D721Med (cell line): ENCODE data around the gene PRPF6.

Experiments used
- DNase-seq: peaks from one replicate; pipeline ENCODE4 v3.0.0; 2011; ENCODE audit warnings: low spot score; ENCODE audit not compliant: insufficient read length
- FAIRE-seq: peaks from 2 replicates; lab custom pipeline; 2011; peaks lifted over from hg19 to GRCh38; lab: Jason Lieb, UNC
- TF ChIP-seq, protein P1 (sequence below): IDR thresholded peaks from 2 replicates; pipeline ENCODE4 v1.5.1; 2012; ENCODE audit warnings: mild to moderate bottlenecking, control low read depth; ENCODE audit not compliant: insufficient read depth; ENCODE audit errors: missing control alignments

Gene PRPF6

DNA sequence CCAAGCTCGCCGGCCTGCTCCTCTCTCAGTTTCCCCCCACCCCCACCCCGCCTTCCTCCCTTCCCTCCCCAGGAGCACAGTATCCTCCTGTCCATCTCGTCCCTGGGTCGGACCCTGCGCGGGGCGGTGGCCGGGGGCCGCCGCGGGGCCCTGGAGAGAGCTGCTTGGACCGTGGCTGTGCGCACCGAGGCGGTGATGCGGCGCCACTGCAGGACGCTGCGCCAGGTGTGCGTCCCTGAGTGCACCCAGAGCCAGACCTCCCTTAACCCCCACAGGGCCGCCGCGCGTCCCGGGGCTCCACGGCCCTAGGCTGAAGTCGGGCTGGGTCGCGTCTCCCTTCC is 57.3 kb downstream of the PRPF6 start:
- FAIRE-seq (no peak), DNase-seq (no peak)
- TF ChIP-seq, protein P1, sequence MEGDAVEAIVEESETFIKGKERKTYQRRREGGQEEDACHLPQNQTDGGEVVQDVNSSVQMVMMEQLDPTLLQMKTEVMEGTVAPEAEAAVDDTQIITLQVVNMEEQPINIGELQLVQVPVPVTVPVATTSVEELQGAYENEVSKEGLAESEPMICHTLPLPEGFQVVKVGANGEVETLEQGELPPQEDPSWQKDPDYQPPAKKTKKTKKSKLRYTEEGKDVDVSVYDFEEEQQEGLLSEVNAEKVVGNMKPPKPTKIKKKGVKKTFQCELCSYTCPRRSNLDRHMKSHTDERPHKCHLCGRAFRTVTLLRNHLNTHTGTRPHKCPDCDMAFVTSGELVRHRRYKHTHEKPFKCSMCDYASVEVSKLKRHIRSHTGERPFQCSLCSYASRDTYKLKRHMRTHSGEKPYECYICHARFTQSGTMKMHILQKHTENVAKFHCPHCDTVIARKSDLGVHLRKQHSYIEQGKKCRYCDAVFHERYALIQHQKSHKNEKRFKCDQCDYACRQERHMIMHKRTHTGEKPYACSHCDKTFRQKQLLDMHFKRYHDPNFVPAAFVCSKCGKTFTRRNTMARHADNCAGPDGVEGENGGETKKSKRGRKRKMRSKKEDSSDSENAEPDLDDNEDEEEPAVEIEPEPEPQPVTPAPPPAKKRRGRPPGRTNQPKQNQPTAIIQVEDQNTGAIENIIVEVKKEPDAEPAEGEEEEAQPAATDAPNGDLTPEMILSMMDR, result no peak

DNA sequence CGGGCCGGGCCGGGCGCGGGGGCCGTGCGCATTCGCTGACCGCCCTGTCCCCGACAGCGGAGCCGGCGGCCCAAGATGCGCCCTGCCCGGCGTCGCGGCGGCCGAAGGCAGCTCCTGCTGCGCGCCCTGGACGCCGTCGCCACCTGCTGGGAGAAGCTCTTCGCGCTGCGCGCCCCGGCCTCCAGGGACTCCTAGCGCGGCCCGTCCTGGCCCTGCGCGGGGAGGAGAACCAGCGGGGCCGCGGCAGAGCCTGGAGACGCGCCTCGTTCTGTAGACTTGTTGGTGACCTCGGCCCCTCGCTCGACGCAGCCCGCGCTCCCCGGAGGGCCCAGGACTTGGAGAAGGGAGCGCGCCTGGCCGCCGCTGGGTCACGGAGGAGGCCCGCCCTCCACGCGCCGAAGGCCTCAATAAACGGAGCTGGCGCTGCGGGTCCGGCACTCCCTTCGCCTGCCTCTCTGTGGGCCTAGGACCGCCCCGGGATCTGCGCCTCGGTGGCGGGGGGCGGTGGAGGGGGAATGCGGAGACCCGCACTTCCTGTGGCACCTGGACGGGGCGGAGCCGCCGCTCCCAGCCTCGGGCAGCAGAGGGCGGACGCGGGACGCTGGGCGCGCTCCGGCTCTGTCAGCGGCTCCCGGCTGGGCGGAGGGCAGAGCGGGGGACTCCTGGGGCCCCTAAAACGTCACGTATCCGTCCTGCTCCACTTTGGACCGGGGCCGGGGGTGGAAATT is 57.8 kb downstream of the PRPF6 start:
- no peak for FAIRE-seq
- peak; percentile 92 for DNase-seq
- TF ChIP-seq, protein P1, result peak; percentile 51

DNA sequence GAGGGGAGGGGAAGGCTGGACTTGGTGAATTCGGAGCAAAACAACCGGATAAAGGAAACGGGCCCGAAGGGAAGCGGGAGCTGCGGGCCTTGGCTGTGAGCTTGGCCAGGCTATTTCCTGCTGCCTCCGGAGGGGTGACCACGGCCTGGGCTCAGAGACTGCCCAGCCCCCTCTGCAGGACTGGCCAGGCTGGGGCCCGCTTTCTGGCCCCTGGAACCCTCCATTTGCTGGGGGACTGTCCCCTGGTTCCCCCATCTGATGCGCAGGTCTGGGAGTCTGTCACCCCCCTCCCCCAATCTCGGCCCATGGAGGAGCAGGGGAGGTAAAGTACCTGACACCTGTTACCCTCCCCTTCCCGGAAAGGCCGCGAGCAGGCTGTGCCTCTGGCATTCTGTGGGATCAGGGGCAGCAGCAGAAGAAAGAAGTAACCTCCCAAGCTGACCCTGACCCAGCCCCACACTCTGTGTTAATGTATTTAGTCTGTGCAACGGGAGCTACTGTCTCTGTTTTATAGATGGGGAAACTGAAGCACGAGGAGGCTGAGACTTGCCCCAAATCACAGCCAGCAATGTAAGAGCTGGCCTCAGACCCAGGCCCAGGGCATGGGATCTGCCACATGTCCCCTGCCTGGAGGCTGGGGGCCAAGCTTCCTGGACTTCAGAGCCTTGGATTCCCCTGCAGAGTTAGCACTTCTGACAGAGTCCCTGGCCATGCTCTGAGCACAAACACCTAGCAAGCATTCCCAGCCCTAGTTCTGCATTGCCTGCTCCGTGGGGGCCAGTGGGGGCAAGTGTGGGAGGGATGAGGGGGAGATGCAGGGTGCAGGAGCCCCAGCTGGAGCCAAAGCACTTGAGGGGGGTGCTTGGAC is 58.6 kb downstream of the PRPF6 start:
- no peak for DNase-seq
- TF ChIP-seq, protein P1, result no peak
- no peak for FAIRE-seq

DNA sequence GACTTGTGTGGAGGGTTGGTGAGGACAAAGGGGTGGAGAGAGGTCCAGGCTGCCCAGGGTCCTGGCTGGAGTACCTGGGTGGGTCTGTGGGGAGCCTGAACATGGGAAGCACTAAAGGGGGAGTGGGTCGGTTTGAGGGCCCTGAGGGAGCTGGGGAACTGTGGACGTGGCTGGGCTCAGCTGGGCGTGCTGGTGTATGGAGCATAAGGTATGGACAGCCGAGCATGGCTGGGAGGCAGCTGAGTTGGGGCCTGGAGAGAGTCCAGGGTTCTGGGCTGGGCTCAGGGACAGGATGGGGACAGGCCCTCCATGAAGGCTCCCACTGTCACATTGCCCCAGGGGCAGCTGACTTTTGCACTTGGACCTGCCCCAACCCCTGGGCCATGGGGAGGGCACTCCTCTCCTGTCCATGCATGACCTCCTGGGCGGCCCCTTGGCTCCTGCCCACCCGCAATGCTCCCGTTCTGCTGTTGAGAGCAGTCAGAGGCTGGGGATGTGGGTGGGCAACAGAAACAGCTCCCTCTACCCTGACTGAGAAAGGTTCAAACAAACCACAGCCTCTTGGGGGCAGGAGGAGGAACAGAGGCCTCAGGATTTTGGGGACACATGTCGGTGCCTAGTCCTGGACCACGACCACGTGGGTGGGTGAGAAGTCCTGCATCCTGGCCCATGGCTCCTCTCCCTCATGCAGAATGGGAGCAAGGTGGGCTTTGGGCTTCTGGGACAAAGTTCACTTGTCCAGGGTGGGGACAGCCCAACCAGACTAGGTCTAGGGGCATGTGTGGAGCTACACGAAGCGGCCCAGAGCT is 59.5 kb downstream of the PRPF6 start:
- TF ChIP-seq, protein P1, result no peak
- DNase-seq, result no peak
- no peak for FAIRE-seq

DNA sequence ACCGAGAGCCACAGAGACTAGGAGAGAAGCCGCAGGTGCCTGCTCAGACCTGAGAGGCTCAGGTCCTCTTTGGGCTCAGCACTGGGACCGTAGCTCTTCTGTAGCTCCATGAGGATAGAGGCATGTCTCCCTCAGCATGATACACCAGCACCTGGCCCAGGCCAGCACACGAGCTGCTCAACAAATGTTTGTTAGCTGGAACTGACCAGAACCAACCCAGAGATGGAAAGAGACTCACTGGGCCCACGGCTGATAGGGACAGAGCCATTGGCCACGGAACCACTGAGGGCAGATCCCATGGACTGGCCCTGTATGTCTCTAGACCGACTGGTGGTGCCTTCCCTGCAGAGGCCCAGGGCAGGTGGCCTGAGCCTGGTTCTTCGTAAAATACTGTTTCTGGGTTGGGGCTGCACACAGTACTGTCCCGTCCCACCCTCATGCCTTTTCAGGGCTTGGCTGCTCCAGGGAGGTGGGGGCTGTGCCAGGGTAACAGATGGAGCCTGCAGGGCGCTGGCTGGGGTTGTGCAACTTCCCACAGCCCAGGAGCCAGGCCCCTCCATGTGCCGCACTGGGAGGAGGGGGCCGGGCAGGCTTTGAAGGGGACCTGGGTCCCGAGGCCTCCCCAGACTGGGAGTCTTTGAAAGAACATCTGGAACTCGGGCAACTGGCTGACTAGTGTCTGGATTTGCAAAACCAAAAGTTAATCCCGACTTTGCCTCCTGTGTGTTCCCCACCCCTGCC is 60.3 kb downstream of the PRPF6 start:
- DNase-seq, result no peak
- TF ChIP-seq, protein P1, result no peak
- no peak for FAIRE-seq

DNA sequence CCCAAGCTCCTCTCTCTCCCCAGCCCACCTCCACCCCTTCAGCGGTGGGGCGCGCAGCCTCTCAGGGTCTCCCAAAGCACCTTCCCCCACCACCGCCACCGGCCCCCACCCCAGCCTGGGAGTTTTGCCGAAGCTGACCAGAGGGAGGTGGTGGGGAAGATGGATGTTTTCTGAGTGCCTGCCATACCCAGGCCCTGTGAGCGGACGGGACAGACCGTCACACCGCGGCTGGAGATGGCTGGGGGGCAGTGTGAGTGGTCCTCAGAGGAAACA is 60.8 kb downstream of the PRPF6 start:
- FAIRE-seq (no peak), DNase-seq (no peak)
- TF ChIP-seq, protein P1, result no peak
